Measurements from ENCODE around the gene CPLX1.

DNA sequence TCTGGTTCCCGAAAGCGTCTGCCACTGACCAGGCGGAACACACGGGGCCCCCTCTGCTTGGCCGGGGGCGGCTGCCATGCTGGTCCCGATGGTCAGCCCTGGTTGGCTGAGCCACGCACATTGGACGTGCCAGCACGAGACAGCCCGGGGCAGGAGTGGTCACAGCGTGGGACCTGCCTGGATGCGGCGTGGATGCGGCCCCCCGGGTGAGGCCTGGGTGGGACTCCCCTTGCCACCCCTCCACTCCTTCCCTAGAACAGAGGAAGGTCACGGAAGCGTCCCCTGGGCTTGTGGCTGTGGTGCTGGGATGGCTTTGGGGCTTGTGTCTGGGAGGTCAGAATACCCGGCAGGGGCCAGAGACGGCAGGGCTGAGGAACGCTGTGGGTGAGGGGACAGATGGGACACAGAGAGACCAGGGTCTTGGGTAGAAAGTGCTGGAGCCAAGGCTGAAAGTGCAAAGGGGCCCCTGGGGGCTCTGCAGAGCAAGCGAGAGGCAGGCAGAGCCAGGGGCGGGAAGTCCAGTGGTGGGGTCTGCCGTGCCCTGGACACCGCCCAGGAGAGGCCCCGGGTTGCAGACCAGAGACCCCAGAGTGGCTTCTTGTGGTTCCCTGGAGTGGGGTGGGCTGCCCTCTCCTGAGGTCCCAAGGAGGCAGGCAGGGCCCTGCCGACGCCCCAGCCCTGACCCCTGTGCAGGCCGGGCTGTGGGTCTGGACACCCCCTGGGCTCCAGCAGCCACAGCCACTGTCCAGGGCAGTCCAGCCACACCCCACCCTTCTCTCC lies 8.6 kb upstream of the CPLX1 start:
- TF ChIP-seq, protein P1, sequence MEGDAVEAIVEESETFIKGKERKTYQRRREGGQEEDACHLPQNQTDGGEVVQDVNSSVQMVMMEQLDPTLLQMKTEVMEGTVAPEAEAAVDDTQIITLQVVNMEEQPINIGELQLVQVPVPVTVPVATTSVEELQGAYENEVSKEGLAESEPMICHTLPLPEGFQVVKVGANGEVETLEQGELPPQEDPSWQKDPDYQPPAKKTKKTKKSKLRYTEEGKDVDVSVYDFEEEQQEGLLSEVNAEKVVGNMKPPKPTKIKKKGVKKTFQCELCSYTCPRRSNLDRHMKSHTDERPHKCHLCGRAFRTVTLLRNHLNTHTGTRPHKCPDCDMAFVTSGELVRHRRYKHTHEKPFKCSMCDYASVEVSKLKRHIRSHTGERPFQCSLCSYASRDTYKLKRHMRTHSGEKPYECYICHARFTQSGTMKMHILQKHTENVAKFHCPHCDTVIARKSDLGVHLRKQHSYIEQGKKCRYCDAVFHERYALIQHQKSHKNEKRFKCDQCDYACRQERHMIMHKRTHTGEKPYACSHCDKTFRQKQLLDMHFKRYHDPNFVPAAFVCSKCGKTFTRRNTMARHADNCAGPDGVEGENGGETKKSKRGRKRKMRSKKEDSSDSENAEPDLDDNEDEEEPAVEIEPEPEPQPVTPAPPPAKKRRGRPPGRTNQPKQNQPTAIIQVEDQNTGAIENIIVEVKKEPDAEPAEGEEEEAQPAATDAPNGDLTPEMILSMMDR (IDR thresholded peaks at IDR 0.05), result no peak
- no peak for TF ChIP-seq POLR2A (IDR thresholded peaks at IDR 0.05)
